T-helper 9 cell (primary cell): ENCODE measurements around the gene RIN3.

Experiments
- DNase-seq: peaks from one replicate; pipeline ENCODE4 v3.0.0-alpha.2; 2020

The RIN3 gene

GRCh38 chr14:92694807-92695206 is 181.2 kb downstream of the RIN3 start:
- DNase-seq: no peak

- no peak for DNase-seq
Measured at GRCh38 chr14:92695562-92695961, 182.0 kb downstream of the RIN3 start.

- no peak for DNase-seq
Measured at GRCh38 chr14:92696366-92696765, 182.8 kb downstream of the RIN3 start.

- no peak for DNase-seq
Measured at GRCh38 chr14:92698393-92698792, 184.8 kb downstream of the RIN3 start.

- no peak for DNase-seq
Measured at GRCh38 chr14:92701826-92702225, 188.2 kb downstream of the RIN3 start.

GRCh38 chr14:92702441-92702918 is 188.9 kb downstream of the RIN3 start:
- no peak for DNase-seq

- DNase-seq: no peak
Measured at GRCh38 chr14:92703516-92703915, 189.9 kb downstream of the RIN3 start.

GRCh38 chr14:92704036-92704804 is 190.6 kb downstream of the RIN3 start:
- no peak for DNase-seq

GRCh38 chr14:92704821-92705220 is 191.2 kb downstream of the RIN3 start:
- no peak for DNase-seq

GRCh38 chr14:92706386-92706785 is 192.8 kb downstream of the RIN3 start:
- no peak for DNase-seq

- DNase-seq: no peak
Measured at GRCh38 chr14:92709340-92710000, 195.9 kb downstream of the RIN3 start.

GRCh38 chr14:92710001-92710341 is 196.4 kb downstream of the RIN3 start:
- DNase-seq: no peak

- DNase-seq: no peak
Measured at GRCh38 chr14:92711976-92712653, 198.5 kb downstream of the RIN3 start.

GRCh38 chr14:92712654-92713051 is 199.1 kb downstream of the RIN3 start:
- DNase-seq: no peak

- DNase-seq: peak; percentile 75
Measured at GRCh38 chr14:92714739-92715307, 201.2 kb downstream of the RIN3 start.

- DNase-seq: no peak
Measured at GRCh38 chr14:92716131-92716530, 202.6 kb downstream of the RIN3 start.

GRCh38 chr14:92717571-92718042 is 204.0 kb downstream of the RIN3 start:
- DNase-seq: no peak

- DNase-seq: no peak
Measured at GRCh38 chr14:92718664-92719063, 205.1 kb downstream of the RIN3 start.

- no peak for DNase-seq
Measured at GRCh38 chr14:92719421-92719820, 205.8 kb downstream of the RIN3 start.

- DNase-seq: no peak
Measured at GRCh38 chr14:92719890-92720323, 206.3 kb downstream of the RIN3 start.

- DNase-seq: no peak
Measured at GRCh38 chr14:92724516-92725340, 211.1 kb downstream of the RIN3 start.
